ENCODE measurements around the gene AKT2. TPM values are rescaled to one million over a fixed set of nuclear protein-coding genes. Genes with fewer than 3 reads are reported as not detected.
A peak's percentile ranks its signal among the peaks of the same experiment; 100 is the strongest.

The AKT2 gene
- total RNA-seq, 4 donors from 2014 or later: 64.2 to 88.9 (median 72.8) TPM

- TF ChIP-seq POLR2AphosphoS5 (IDR thresholded peaks at IDR 0.05) (no peak), EP300 (IDR thresholded peaks at IDR 0.05) (no peak), POLR2A (IDR thresholded peaks at IDR 0.05) (no peak), CTCF (IDR thresholded peaks at IDR 0.05) (no peak)
- H3K9me3 ChIP-seq: no peaks in the 10 kb centered on the region
- H3K4me3 ChIP-seq: no peak overlapping the region
- no peaks in the 10 kb centered on the region for H3K27me3 ChIP-seq
- WGBS, 2 donors (ENCODE audit: low coverage in 1 of 2): 15% methylated on average over 5 of the region's 10 CpGs; no CpG with 5 or more reads in 1 of the 2 donors
- H3K27ac ChIP-seq: peak overlapping the region in 3 of 4 donors; percentile 68 to 82 (median 74)
- peaks cover 0 to 83% (median 62%) of the 10 kb centered on the region in 3 donors for H3K4me1 ChIP-seq
- ATAC-seq: no peak
- peaks cover 0 to 8% of the 10 kb centered on the region in 2 donors for H3K36me3 ChIP-seq
Measured at GRCh38 chr19:40280608-40281221, 4.4 kb downstream of the AKT2 start.

DNA sequence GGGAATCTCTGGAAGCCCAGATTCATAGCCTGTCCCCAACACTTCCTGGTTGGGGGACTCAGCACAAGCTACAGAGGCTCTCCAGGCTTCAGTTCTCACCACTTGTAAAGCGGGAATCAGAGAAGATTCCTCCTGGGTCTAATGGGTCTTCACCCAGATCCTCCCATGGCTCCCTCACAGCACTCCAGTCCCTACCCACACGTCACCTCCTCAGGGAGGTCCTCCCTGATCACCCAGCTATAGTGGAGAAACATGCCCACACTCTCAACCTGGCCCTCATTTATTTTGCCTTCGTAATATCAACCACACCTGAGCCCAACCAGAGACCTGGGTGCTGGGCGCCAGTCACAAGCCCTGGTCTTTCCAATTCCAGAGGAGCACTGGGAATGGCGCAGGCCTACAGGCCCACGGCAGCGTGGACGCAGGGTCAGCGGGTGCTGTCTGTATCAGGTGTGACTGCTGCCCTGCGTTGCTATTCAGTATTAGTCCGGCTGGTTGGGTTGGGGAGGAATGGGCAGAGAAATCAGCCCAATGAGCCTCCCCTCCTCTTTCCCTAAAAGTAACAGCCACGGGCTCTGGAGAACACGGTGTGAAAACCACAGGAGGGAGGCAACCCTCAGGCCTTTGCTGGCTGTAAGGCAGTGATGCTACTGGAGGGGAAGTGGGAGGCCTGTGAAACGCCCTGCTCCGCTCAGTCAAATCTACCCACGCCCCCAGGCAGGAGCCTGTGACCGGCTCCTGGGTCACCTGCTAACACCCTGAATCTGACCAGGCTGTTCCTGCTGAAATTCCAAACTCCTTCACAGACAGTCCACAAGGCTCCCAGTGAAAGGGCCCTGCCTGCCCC is 5.2 kb downstream of the AKT2 start:
- H3K27ac ChIP-seq: peak overlapping the region; percentile 2 to 82 (median 71)
- TF ChIP-seq POLR2A (IDR thresholded peaks at IDR 0.05) (no peak), CTCF (IDR thresholded peaks at IDR 0.05) (no peak), EP300 (IDR thresholded peaks at IDR 0.05) (no peak), POLR2AphosphoS5 (IDR thresholded peaks at IDR 0.05) (no peak)
- ATAC-seq: no peak
- H3K36me3 ChIP-seq: peaks cover 0 to 8% of the 10 kb centered on the region in 2 donors
- peaks cover 0 to 88% (median 61%) of the 10 kb centered on the region in 3 donors for H3K4me1 ChIP-seq
- no peaks in the 10 kb centered on the region for H3K27me3 ChIP-seq
- 89% methylated on average over 5 of the region's 17 CpGs; no CpG with 5 or more reads in 1 of the 2 donors for WGBS, 2 donors (ENCODE audit: low coverage in 1 of 2)
- no peaks in the 10 kb centered on the region for H3K9me3 ChIP-seq
- H3K4me3 ChIP-seq: no peak overlapping the region

- Histone ChIP-seq H3K9me3 (no peaks in the 10 kb centered on the region), H3K4me1 (peaks cover 0 to 93% (median 68%) of the 10 kb centered on the region in 3 donors), H3K27me3 (no peaks in the 10 kb centered on the region), H3K4me3 (peak overlapping the region in 1 of 2 donors; percentile 37), H3K36me3 (peaks cover 0 to 8% of the 10 kb centered on the region in 2 donors), H3K27ac (peak overlapping the region; percentile 2 to 82 (median 71))
- TF ChIP-seq CTCF (IDR thresholded peaks at IDR 0.05) (peak in 1 of 4 experiments; percentile 46), POLR2AphosphoS5 (IDR thresholded peaks at IDR 0.05) (no peak), POLR2A (IDR thresholded peaks at IDR 0.05) (no peak)
- peak; percentile 71 for ATAC-seq
- WGBS, 2 donors (ENCODE audit: low coverage in 1 of 2): no CpG with 5 or more reads among the region's 15 CpGs
Measured at GRCh38 chr19:40279120-40279551, 6.0 kb downstream of the AKT2 start.

DNA sequence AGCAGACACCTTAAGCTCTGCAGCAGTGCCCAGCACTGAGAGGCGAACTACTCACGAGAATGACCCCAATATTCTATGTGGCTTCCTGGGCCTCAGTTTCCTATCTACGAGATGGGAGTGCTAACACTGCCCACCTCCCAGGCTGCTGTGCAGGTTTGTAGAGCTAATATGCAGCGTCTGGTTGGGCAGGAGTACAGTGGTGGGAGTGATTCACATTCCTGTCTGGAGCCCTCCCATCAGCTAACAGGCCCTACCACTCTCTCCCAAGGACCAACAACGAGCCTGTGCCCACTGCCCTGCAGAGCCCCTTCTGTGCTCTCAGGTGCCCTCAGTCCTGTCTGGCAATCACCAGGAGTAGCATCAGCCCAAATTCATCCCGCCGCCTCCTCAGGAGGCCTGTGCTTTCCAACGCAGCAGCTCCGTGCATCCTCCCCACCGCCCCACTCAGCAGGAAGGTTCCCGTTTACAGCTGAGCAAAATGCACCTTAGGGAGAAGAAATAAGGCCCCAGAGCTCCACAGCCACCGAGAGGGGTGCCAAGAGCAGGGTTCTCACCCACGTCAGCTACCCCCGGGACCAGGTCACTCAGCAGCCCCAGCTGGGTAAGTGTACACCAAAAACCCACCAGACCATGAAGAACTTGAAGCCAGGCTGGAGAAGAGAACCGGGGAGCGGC is 6.6 kb downstream of the AKT2 start:
- no peak for TF ChIP-seq POLR2AphosphoS5 (IDR thresholded peaks at IDR 0.05)
- no peak for TF ChIP-seq POLR2A (IDR thresholded peaks at IDR 0.05)
- no peak for TF ChIP-seq EP300 (IDR thresholded peaks at IDR 0.05)
- TF ChIP-seq CTCF (IDR thresholded peaks at IDR 0.05): no peak
- peak overlapping the region in 1 of 2 donors; percentile 37 for H3K4me3 ChIP-seq
- no peak for ATAC-seq
- H3K27me3 ChIP-seq: no peaks in the 10 kb centered on the region
- 30% methylated on average over 2 of the region's 16 CpGs; no CpG with 5 or more reads in 1 of the 2 donors for WGBS, 2 donors (ENCODE audit: low coverage in 1 of 2)
- peak overlapping the region in 3 of 4 donors; percentile 68 to 82 (median 74) for H3K27ac ChIP-seq
- no peaks in the 10 kb centered on the region for H3K9me3 ChIP-seq
- H3K36me3 ChIP-seq: peaks cover 0 to 8% of the 10 kb centered on the region in 2 donors
- H3K4me1 ChIP-seq: peaks cover 0 to 93% (median 68%) of the 10 kb centered on the region in 3 donors

Measured in gastroesophageal sphincter (tissue), 4 donors.